ENCODE data around the gene RABGAP1L. TPM values are rescaled to one million over a fixed set of nuclear protein-coding genes. Genes with fewer than 3 reads are reported as not detected.

RABGAP1L gene
- total and polyA plus RNA-seq, 10 of the 15 experiments (the other 5 are each of a cell fraction or from before 2014, with no cell fraction given), result 5.8 to 194 (median 113) TPM

GRCh38 chr1:174825806-174826205, 666.5 kb downstream of the RABGAP1L start:
- POLR2A ChIA-PET, result no interaction called here
- Histone ChIP-seq H3K9me3 (replicated peaks; ENCODE audit: control insufficient read depth, insufficient read depth, low read length) (no peaks in the 10 kb centered on the region), H3K27ac (ENCODE audit: control insufficient read depth, insufficient read depth) (no peak overlapping the region), H3K27me3 (replicated peaks in 1 of 2; ENCODE audit: control insufficient read depth in 2 of 2, insufficient read depth in 2 of 2, low read length in 1 of 2) (no peaks in the 10 kb centered on the region), H3K36me3 (ENCODE audit: control insufficient read depth in 2 of 2, insufficient read depth in 2 of 2, low read length in 1 of 2) (peaks cover 0 to 10% of the 10 kb centered on the region in 2 experiments; a peak in 1 of 4 replicates), H4K20me1 (ENCODE audit: control insufficient read depth, insufficient read depth) (peaks cover 3% of the 10 kb centered on the region; the same call in 1 of the 2 replicates), H3K4me3 (no peak overlapping the region), H3K4me1 (ENCODE audit: control insufficient read depth, insufficient read depth, low read length) (no peaks in the 10 kb centered on the region; the same call in 1 of the 2 replicates), H3K9ac (ENCODE audit: control insufficient read depth, insufficient read depth, low read length) (no peak overlapping the region), H3K4me2 (ENCODE audit: control insufficient read depth, insufficient read depth) (no peak overlapping the region), H2AFZ (ENCODE audit: control insufficient read depth, low read depth, low read length) (no peak overlapping the region), H3K79me2 (ENCODE audit: control insufficient read depth, insufficient read depth, low read length) (no peaks in the 10 kb centered on the region)
- no peak for FAIRE-seq
- in situ Hi-C loops (cut with MboI), result no loop called here
- DNase-seq (ENCODE audit: low read depth, low spot score), result no peak
- over 99% methylated on average over 5 of the region's 5 CpGs for WGBS (ENCODE audit: insufficient coverage, insufficient replicate concordance, low lambda C conversion rate, missing lambda C conversion rate)
- intact Hi-C loops (cut with micrococcal nuclease; ENCODE audit: unreplicated experiment), result no loop called here
- TF ChIP-seq EZH2 (IDR thresholded peaks at IDR 0.05; ENCODE audit: borderline replicate concordance, control insufficient read depth, low read depth, low read length), result no peak
- no peak for TF ChIP-seq BCLAF1 (IDR thresholded peaks at IDR 0.05)
- no peak for TF ChIP-seq MEF2B (IDR thresholded peaks at IDR 0.05; ENCODE audit: partially characterized antibody, poor library complexity, severe bottlenecking)
- TF ChIP-seq, protein P1, sequence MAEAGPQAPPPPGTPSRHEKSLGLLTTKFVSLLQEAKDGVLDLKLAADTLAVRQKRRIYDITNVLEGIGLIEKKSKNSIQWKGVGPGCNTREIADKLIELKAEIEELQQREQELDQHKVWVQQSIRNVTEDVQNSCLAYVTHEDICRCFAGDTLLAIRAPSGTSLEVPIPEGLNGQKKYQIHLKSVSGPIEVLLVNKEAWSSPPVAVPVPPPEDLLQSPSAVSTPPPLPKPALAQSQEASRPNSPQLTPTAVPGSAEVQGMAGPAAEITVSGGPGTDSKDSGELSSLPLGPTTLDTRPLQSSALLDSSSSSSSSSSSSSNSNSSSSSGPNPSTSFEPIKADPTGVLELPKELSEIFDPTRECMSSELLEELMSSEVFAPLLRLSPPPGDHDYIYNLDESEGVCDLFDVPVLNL (IDR thresholded peaks at IDR 0.05; ENCODE audit: low read depth, low read length), result no peak
- ATAC-seq, result no peak
- RAD21 ChIA-PET (ENCODE audit: unreplicated experiment), result no interaction called here
- SMC1A ChIA-PET (ENCODE audit: uncharacterized antibody, unreplicated experiment), result interaction anchor here (1.0 to 2.7 kb wide), 2 partner anchors 11 to 14 kb away, joined by 3 to 10 read pairs; no protein-coding TSS in a partner anchor
- no TSS peak for BruUV-seq (replicated peaks)
- CTCF ChIA-PET, result no interaction called here

Measured in GM12878 (cell line).